Bone marrow (tissue), 2 donors: Measurements from ENCODE around the gene DAPK1.

Experiments
- DNase-seq, 2 donors: peaks; one replicate each; lab custom pipeline; 2025; lab: John Stamatoyannopoulos, UW

The DAPK1 gene

GRCh38 chr9:87668722-87669121 is 171.1 kb downstream of the DAPK1 start:
- no peak for DNase-seq

- DNase-seq = no peak
These were observed 173.1 kb downstream of the DAPK1 start for GRCh38 chr9:87670572-87671264.

- DNase-seq = no peak
These were observed 173.8 kb downstream of the DAPK1 start for GRCh38 chr9:87671478-87671877.

GRCh38 chr9:87671925-87672324 is 174.3 kb downstream of the DAPK1 start:
- DNase-seq = no peak

- DNase-seq = no peak
These were observed 174.9 kb downstream of the DAPK1 start for GRCh38 chr9:87672586-87672985.

GRCh38 chr9:87673446-87674120 is 175.9 kb downstream of the DAPK1 start:
- DNase-seq = no peak

- DNase-seq = no peak
These were observed 177.1 kb downstream of the DAPK1 start for GRCh38 chr9:87674565-87675299.

- no peak for DNase-seq
These were observed 178.3 kb downstream of the DAPK1 start for GRCh38 chr9:87675906-87676515.

- peak in 1 of 2 donors; percentile 43 for DNase-seq
These were observed 179.5 kb downstream of the DAPK1 start for GRCh38 chr9:87676976-87677775.

- DNase-seq = no peak
These were observed 180.3 kb downstream of the DAPK1 start for GRCh38 chr9:87677776-87678587.

- no peak for DNase-seq
These were observed 181.1 kb downstream of the DAPK1 start for GRCh38 chr9:87678650-87679355.

GRCh38 chr9:87681271-87682061 is 183.8 kb downstream of the DAPK1 start:
- DNase-seq = no peak

- no peak for DNase-seq
These were observed 184.4 kb downstream of the DAPK1 start for GRCh38 chr9:87682085-87682484.

GRCh38 chr9:87682618-87683017 is 185.0 kb downstream of the DAPK1 start:
- no peak for DNase-seq

- DNase-seq = no peak
These were observed 186.3 kb downstream of the DAPK1 start for GRCh38 chr9:87683751-87684626.

GRCh38 chr9:87684627-87685219 is 187.1 kb downstream of the DAPK1 start:
- DNase-seq = no peak

- DNase-seq = no peak
These were observed 187.8 kb downstream of the DAPK1 start for GRCh38 chr9:87685441-87685840.
